Neutrophil (primary cell): ENCODE results near the gene PALD1.
A peak's percentile ranks its signal among the peaks of the same experiment; 100 is the strongest.
"Not testable (repeated sequence)": the region's sequence is repeated elsewhere in the genome, so short reads cannot be mapped to it uniquely, and the experiment has no call there.

Experiments used
- H3K27ac ChIP-seq: fragments of 200-600 bp; sonication (generic); 2 replicates; pipeline ENCODE4 v1.5.1; 2016; ENCODE audit warnings: mild to moderate bottlenecking, moderate library complexity
- H3K27me3 ChIP-seq: fragments of 200-600 bp; sonication (generic); 2 replicates; pipeline ENCODE4 v1.6.0; 2016; ENCODE audit warnings: mild to moderate bottlenecking
- H3K36me3 ChIP-seq: fragments of 200-600 bp; sonication (generic); 2 replicates; pipeline ENCODE4 v1.5.1; 2017
- H3K4me1 ChIP-seq, 2 experiments: fragments of 200-600 bp in 1 of 2; sonication (generic) in 1 of 2; 1 replicate in 1 of 2; 2 replicates in 1 of 2; pipeline versions ENCODE4 v1.5.1 to v1.6.1; 2013 to 2016; ENCODE audit warnings: low read depth in 1 of 2, low read length in 1 of 2, mild to moderate bottlenecking in 1 of 2, moderate library complexity in 1 of 2; ENCODE audit not compliant: control insufficient read depth in 1 of 2, insufficient read depth in 1 of 2
- H3K4me3 ChIP-seq, 2 experiments: fragments of 200-600 bp in 1 of 2; sonication (generic) in 1 of 2; 1 replicate in 1 of 2; 2 replicates in 1 of 2; pipeline ENCODE4 v1.5.1; 2013 to 2016; ENCODE audit warnings: low read depth in 1 of 2, low read length in 1 of 2, mild to moderate bottlenecking in 1 of 2, moderate library complexity in 1 of 2
- H3K9me3 ChIP-seq: fragments of 200-600 bp; sonication (generic); 2 replicates; pipeline ENCODE4 v1.5.1; 2016
- TF ChIP-seq, protein P1 (sequence below): fragments of 200-600 bp; sonication (generic); IDR thresholded peaks from 2 replicates; pipeline ENCODE4 v1.5.1; 2016; ENCODE audit warnings: antibody characterized with exemption

PALD1 gene

DNA sequence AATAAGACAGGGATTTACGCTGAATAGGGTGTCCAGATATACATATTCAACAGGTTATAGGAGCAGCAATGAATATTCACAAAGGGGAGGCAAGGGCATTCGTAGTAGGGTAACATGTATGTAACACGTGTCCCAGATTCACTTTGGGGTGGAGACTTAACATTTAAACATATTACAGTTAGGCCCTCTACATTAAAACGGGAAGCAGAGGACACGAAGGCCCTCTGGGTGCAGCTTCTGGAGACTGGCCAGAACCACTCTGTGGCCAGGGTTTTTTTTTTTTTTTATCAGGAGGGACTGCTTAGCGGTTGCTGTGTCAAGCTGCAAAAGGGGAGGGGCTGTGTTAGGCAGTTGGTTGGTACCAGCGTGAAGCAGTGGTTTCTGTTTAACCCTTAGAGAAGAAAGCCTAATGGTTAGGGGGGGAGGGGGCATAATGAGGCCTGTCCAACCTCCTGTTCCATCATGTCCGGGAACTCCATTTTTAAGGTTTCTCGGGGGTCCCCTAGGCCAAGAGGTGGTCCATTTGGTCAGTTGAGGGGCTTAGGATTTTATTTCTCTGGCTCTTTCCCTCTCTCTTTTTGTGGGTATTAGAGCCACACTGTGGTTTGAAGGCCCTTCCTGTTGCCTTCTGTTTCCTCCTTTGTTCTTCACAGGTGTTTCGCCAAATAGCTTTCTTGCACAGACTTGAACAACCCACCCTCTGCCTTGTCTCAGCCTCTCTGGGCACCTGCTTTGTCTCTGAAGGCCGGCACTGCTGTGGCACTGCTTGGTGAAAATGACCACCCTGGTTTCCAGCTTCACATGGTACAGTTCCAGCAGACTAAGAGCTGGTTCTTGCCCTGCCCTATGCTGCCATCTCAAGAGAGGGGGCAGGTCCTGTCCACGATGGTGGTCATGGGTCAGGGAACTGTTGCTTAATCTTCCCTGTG lies 97.6 kb downstream of the PALD1 start:
- no peaks in the 10 kb centered on the region for H3K36me3 ChIP-seq
- H3K4me3 ChIP-seq: peak overlapping the region; percentile 12 to 32
- peaks cover 21 to 24% of the 10 kb centered on the region in 2 experiments for H3K4me1 ChIP-seq
- H3K9me3 ChIP-seq: no peaks in the 10 kb centered on the region
- TF ChIP-seq, protein P1, sequence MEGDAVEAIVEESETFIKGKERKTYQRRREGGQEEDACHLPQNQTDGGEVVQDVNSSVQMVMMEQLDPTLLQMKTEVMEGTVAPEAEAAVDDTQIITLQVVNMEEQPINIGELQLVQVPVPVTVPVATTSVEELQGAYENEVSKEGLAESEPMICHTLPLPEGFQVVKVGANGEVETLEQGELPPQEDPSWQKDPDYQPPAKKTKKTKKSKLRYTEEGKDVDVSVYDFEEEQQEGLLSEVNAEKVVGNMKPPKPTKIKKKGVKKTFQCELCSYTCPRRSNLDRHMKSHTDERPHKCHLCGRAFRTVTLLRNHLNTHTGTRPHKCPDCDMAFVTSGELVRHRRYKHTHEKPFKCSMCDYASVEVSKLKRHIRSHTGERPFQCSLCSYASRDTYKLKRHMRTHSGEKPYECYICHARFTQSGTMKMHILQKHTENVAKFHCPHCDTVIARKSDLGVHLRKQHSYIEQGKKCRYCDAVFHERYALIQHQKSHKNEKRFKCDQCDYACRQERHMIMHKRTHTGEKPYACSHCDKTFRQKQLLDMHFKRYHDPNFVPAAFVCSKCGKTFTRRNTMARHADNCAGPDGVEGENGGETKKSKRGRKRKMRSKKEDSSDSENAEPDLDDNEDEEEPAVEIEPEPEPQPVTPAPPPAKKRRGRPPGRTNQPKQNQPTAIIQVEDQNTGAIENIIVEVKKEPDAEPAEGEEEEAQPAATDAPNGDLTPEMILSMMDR: no peak
- H3K27ac ChIP-seq: peak overlapping the region; percentile 80
- no peaks in the 10 kb centered on the region for H3K27me3 ChIP-seq

DNA sequence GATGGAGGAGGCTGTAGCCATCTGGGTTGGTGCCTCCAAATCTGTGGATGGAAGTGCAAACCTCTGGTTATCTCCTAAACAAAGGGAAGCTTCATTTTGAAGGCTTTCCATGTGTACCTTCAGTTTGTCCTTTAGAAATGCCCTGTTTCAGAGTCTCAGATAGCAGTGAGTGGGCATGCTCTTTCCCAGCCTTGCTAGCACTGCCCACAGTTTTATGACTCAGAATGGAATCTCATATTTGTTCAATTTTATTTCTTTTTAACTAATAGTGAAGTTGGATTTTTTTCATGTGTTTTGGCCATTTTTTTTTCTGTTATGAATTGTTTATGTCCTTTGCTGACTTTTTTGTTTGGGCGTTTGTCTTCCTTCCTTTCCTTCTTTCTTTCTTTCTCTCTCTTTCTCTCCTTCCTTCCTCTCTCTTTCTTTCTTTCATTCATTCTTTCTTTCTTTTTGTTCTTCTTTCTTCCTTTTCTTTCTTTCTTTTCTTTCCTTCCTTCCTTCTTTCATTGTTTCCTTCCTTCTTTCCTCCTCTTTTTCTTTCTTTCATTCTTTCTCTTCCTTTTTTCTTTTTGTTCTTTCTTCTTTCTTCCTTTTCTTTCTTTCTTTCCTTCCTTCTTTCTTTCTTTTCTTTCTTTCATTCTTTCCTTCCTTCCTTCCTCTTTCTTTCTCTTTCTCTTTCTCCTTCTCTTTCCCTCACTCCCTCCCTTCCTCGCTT lies 98.4 kb downstream of the PALD1 start:
- peak overlapping the region; percentile 12 to 32 for H3K4me3 ChIP-seq
- no peaks in the 10 kb centered on the region for H3K9me3 ChIP-seq
- no peaks in the 10 kb centered on the region for H3K27me3 ChIP-seq
- peak overlapping the region; percentile 80 for H3K27ac ChIP-seq
- H3K36me3 ChIP-seq: no peaks in the 10 kb centered on the region
- peaks cover 21 to 24% of the 10 kb centered on the region in 2 experiments for H3K4me1 ChIP-seq
- TF ChIP-seq, protein P1: no peak

DNA sequence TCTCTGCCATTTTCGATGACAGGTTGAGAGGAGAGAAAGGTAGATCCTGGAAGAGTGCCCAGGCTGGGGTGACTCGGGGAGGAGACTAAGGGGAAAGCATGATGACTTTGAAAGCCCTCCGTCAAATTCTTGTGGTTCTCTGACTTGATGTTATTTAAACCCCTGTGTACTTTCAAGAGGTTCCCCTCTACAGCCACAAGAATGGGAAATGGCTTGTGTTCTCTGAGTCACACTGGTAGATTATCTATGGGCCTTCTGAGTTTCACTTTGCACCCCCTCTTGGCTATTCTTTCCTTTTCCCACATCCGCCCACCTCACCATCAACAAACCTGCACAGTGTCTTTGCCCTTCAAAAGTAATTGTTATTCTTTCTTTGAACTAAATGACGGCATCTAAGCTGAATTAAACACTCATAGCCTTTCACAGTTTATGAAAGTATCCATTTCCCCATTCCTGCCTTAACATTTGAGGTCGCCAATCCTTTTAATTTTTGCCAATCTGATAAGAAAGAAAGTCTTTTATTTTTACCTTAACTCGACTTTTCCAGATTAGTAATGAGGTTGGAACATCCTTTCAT lies 99.9 kb downstream of the PALD1 start:
- H3K27ac ChIP-seq: no peak overlapping the region
- no peaks in the 10 kb centered on the region for H3K27me3 ChIP-seq
- peaks cover 21 to 24% of the 10 kb centered on the region in 2 experiments for H3K4me1 ChIP-seq
- no peaks in the 10 kb centered on the region for H3K36me3 ChIP-seq
- no peak overlapping the region for H3K4me3 ChIP-seq
- TF ChIP-seq, protein P1: no peak
- H3K9me3 ChIP-seq: no peaks in the 10 kb centered on the region

DNA sequence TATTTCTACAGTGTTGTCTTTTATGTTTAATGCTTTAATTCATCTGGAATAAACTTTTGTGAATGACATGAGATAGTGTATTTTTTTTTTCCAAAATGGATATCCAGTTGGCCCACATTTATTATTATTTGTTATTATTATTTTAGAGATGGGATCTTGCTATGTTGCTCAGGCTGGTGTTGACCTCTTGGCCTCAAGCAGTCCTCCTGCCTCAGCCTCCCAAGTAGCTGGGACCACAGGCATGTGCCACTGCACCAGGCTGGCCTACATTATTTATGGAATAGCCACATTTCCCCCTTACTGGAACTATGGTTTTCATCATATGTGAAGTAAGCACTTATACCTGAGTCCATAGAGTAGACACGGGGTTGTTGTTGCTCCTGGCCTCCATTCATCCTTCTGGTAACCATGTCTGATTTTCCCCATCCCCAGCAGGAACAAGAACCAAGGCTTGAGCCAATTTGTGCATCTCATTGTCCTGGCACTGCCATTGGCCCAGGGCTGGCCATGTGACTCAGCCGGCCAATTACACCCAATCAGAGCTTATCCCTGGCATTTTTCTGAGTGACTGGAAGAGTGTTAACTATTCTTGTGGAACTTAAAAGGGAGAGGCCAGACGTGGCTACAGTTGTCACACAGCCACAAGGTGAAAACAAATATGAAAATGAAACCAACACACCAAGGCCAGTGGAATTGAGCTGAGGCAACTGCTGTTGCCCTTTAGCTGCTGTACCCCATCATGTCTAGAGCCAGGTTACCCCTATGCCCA lies 100.9 kb downstream of the PALD1 start:
- H3K9me3 ChIP-seq: no peaks in the 10 kb centered on the region
- H3K27ac ChIP-seq: no peak overlapping the region
- H3K27me3 ChIP-seq: no peaks in the 10 kb centered on the region
- H3K4me3 ChIP-seq: no peak overlapping the region
- TF ChIP-seq, protein P1: no peak
- peaks cover 21 to 24% of the 10 kb centered on the region in 2 experiments for H3K4me1 ChIP-seq
- no peaks in the 10 kb centered on the region for H3K36me3 ChIP-seq

DNA sequence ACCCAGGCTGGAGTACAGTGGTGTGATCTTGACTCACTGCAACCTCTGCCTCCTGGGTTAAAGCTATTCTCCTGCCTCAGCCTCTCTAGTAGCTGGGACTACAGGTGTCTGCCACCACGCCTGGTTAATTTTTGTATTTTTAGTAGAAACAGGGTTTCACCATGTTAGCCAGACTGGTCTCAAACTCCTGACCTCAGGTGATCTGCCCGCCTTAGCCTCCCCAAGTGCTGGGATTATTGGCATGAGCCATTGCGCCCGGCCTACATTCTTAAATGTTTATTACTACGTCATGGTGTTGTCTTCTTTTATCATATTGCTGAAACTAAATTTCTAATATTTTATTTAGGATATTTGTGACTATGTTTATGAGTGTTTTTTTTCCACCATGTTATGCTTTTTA lies 102.6 kb downstream of the PALD1 start:
- H3K36me3 ChIP-seq, H3K27ac ChIP-seq, H3K4me3 ChIP-seq, H3K27me3 ChIP-seq, H3K9me3 ChIP-seq: not testable (repeated sequence)
- peaks cover 11 to 14% of the 10 kb centered on the region in 2 experiments for H3K4me1 ChIP-seq
